GM21576 (cell line): ENCODE results near the gene CALCA.
A peak's percentile ranks its signal among the peaks of the same experiment; 100 is the strongest.
"Not testable (repeated sequence)": the region's sequence is repeated elsewhere in the genome, so short reads cannot be mapped to it uniquely, and the experiment has no call there.

Experiments used
- ATAC-seq: cut with Tn5 transposase; IDR thresholded peaks from one replicate; pipeline ENCODE4 v1.9.1; 2021; ENCODE audit warnings: mild to moderate bottlenecking, moderate library complexity; ENCODE audit not compliant: unreplicated experiment

The CALCA gene

DNA sequence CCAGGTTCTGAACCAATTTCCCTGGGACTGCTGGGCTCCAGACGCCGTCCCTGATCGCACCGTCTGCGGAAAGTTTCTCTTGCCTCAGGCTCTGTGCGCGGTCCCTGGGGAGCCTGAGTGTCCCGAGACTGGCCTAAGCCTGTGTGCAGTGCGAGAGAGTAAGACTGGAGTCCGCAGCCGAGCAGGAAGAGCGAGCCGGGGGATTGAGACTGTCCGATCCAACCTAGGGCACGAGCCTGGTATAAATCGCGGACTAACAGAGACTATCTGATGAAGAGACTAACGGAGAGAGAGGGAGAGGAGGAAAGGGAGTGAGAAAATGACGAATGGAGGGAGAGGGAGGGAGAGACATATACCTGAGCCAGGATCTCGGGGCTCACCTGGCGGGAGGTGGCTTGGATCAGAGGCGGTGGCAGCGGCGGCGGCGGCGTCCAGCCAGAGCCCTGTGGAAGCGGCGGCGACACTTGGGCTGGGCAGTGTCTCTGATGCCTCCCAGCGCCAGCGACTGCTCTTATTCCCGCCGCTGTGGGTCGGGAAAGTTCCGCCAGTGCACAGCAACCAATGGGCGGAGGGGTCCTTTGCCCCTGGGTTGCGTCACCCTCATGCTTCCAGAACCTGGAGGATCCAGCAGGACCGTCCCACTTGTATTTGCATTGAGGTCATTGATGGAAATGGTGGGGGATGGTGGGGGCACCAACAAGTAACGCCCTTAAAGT lies at the start of gene CALCA:
TSS of gene CALCA (minus strand) at position 487 of the 716 bp plus-strand sequence. CDS start 1,159 bp downstream, outside the sequence.
- ATAC-seq, result no peak

- ATAC-seq, result no peak
These were observed 44.0 kb upstream of the CALCA start for GRCh38 chr11:15016200-15016599.

DNA sequence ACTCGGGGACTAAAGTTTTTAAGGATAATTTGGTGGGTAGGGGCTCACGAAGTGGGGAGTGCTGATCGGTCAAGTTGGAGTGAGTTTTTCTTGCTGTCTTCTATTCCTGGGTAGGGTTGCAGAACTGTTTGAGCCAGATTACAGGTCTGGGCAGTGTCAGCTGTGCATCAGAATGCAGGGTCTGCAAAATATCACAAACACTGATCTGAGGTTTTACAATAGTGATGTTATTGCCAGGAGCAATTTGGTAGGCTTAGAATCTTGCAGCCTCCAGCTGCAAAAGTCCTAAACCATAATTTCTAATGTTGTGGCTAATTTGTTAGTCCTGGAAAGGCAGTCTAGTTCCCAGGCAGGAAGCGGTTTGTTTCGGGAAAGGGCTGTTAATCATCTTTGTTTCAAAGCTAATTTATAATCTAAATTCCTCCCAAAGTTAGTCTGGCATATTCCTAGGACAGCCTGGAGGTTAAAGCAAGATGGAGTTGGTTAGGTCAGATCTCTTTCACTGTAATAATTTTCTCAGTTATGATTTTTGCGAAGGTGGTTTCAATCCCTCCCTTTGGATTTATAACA lies 39.7 kb upstream of the CALCA start:
- no peak for ATAC-seq

GRCh38 chr11:15010865-15011264 lies 38.7 kb upstream of the CALCA start:
- ATAC-seq, result no peak

GRCh38 chr11:15006139-15006759 lies 34.1 kb upstream of the CALCA start:
- ATAC-seq, result peak; percentile 86

- ATAC-seq, result not testable (repeated sequence)
These were observed 16.0 kb upstream of the CALCA start for GRCh38 chr11:14988133-14988532.

DNA sequence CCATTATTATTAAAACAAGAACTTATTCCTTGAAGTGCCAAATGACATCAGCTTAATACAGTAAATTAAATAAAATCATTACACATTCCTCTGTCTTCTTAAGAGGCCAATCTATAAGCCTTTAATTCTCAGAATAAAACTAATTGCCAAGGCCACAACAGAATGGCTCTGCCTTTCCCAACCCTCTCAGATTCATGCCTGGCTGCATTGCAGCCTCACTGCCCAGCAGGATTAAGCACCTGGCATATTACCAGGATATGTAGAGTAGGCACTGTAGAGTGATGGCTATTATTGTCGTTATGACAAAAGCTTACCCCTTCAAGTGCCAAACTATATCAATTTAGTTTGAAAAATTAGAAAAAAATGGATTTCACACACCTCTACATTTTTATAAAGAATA lies 9.4 kb upstream of the CALCA start:
- no peak for ATAC-seq

- no peak for ATAC-seq
These were observed 8.7 kb upstream of the CALCA start for GRCh38 chr11:14980854-14981253.

DNA sequence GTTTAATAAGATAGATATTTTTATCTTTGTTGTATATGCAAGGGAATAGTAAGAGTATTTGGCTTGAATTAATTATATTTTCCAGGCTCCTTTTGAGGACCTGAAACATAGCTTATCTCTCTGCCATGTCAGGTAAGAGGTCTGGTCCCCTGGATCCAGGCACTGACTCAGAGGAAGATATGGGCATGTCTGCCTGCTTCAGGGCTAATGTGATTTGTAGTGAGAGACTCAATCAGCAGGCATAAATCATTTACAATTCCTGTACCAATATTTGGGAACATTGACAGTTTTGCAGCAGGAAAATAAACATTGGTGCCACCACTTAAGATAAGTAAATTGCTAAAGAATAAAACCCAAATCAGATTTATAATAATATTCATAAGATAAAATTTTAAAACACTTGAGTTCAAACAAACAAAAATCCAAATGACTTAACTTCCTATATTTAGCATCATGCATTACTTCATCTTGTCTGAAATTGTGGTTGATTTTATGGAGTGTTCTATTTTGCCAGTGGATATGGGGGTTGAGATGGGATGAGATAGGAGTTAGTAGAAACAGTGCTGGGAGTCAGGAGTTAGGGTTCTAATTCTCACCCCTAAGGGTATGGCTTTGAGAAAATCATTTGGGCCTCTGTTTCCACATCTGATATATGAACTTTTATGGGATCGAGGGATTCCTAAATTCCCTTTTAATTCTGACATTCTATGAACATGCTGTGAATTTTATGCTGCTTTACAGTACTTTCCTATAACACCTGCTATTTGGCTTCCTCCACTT lies 5.1 kb upstream of the CALCA start:
- no peak for ATAC-seq

DNA sequence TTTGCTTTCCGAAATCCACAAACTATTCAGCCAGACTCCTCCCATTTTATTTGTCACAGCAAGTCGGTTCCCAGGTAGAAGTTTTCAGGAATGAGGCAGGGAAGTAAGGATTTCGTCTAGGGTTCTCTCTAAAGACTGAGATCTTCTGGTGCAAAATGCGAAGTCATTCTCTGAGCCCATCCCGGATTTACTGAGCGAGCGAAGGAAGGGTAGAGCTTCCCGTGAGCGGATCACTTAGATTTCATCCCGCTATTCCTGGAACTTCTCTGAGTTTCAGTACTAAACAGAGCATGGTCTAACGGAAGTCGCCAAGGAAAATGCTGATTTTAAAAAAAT lies 3.1 kb upstream of the CALCA start:
- ATAC-seq, result no peak

- peak; percentile 62 for ATAC-seq
These were observed 2.5 kb upstream of the CALCA start for GRCh38 chr11:14974515-14975251.

DNA sequence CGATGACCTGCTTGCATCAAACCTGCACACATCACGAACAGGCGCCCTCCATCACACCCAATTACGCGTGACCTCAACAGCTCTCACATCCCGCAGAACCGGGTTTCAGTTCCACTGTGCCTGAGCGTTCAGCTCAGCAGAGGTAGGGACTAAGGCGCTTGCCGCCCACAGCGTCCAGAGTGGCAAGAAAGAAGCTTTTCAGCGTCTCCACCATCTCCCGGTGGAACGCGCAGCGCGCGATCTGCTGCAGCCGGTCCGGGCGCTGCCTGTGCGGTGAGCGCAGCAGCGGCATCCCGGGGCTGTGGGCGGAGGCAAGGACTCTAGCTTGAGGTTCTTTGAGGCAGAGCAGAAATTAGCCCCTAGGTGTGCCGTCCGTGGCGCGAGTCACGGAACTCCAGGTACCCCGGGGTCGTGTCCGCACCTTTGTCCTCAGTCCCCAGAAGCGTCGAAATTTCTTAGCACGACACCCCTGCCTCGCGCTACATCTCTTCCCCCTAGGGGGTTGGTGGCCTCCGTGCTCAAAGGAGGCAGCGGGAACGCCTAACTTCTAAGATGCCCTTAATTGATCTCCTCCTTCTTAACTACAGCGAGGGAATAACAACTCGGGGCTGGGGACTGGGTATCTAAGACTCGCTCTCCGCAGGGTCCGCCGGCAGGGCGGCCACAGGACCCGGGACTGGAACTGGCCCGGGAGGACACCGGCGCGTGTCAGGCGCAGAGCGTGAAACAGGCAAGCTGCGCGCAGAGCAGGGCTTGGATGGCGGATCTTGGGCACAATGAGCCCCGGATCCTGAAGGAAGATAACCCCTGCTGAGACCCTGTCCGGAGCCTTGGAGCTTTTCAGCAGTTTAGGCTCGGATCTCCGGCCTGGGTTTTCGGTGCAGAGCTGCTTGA lies 1.7 kb upstream of the CALCA start:
- ATAC-seq, result no peak

GRCh38 chr11:14972581-14973495 lies 687 bp upstream of the CALCA start:
- no peak for ATAC-seq

DNA sequence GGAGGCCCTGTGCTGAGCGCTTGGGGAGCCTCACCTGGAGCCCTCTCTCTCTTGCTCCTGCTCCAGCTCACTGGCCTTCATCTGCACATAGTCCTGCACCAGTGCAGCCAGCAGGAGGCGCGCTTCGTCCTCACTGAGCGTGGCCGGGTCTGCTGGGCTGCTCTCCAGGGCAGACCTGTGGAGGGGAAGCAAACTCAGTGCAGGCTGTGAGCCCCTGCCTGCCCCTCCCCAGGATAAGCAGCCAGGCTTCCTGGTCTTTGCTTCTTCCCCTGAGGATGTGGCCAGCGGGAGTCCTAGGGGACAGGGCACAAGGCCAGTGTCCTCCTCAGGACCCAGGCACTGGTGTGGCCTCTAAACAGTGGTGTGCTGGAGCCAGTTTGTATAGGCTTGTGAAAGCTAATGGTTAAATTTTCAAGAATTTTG lies 2.2 kb downstream of the CALCA start:
- ATAC-seq, result peak; percentile 50

GRCh38 chr11:14967581-14968243 lies 4.4 kb downstream of the CALCA start:
- ATAC-seq, result no peak

DNA sequence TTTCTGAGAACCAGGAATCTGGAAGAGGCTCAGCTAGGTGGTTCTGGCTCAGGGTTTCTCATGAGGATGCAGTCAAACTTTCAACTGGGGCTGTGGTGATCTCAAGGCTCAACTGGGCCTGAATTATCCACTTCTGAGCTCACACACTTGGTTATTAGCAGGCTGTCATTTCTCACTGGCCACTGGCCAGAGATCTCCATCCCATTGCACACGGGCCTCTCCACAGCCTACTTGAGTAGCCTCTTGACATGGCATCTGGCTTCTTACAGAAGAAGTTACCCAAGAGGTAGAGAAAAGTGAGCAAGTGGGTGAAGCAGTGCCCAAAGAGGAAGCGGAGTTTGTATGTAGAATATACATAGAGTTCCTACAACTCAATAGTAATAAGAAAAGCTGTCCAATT lies 16.0 kb downstream of the CALCA start:
- no peak for ATAC-seq

GRCh38 chr11:14954581-14954980 lies 17.6 kb downstream of the CALCA start:
- ATAC-seq, result no peak

DNA sequence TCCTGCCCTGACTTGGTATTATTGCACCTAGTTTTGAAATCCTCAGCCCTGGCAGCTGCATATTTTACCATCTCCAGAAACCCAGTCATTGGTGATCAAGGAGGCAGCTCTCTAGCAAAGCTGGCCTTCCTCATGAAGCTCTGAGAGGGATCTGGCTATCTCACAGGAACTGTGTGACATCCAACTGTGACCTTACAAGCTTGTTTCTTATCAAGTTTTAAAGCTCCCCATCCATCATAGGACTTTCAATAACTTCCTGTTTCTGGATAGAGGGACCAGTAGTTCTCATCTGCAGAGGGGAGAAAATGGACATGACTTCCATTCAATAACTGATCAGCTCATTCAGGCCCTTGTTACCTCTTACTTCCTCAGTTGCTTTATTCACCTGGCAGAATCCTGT lies 18.2 kb downstream of the CALCA start:
- ATAC-seq, result no peak
